HG02884 (cell line): ENCODE measurements around the gene COL4A1.

Source experiments
- ATAC-seq: cut with Tn5 transposase; IDR thresholded peaks from one replicate; pipeline ENCODE4 v1.9.1; 2021; ENCODE audit warnings: mild to moderate bottlenecking, moderate library complexity; ENCODE audit not compliant: unreplicated experiment

The COL4A1 gene

DNA sequence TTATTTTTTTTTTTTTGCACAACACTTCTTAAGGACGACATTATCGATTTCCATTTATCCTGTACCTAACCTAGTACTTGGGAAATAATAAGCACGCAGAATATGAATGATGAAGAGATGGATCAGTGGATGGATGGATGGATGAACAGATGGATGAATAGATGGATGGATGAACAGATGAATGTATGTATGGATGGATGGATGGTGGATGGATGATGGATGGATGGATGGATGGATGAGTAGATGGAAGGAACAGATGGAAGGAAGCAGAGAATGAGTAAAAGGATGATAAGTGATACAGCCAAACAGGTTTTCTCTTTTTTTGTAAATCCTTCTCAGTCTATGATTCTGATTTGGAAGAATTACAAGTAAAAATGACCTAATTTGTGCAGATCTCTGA, 166.9 kb downstream of the COL4A1 start:
- no peak for ATAC-seq

DNA sequence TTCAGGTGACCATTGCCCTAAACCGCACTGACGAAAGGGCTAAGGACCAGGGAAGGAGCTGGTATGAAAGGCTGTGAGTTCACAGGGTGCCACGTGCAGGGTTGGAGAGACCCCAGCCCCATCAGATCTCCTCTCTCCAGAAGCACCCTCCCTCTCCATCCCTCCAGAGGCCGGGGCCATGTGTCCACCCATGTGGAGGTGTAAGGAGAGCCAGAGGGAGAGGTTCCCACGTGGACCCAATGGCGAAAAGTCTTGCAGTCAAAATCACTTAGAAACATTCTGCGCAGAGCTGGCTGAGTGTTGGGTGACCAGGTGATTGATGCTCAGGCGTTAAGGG, 168.3 kb downstream of the COL4A1 start:
- no peak for ATAC-seq

DNA sequence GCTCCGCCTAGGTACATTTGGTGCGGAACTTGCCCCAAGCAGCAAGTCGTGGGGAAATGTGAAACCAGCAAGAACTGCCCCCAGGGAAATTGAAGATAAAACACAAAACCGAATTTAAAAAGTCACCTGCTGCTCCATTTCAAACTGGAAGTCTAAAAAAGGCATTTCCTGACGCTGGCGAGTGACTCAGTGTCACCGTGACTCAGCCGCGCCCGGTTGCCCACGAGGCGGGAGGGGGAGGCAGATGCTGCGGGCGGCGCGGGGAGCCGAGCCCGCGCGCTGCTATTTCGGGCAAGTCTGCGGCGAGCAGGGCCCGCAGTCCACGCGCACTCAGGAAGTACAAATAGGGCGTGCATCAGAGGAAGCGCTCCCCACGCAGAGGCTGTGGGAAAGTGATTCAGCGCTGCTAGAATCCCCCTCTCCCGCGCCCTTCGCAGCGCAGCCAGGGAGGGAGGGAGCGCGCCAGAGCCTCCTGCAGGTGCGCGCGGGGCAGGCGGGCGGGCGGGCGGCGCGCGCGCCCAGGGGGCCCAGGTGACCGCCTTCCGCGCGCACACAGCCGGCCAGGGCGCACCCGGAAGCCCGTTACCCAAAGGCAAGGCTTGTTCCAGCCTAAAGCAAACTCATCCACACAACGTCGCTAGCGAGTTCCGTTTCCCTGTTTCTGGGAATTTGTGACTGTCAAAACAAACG, 168.8 kb downstream of the COL4A1 start:
- ATAC-seq: peak; percentile 59

DNA sequence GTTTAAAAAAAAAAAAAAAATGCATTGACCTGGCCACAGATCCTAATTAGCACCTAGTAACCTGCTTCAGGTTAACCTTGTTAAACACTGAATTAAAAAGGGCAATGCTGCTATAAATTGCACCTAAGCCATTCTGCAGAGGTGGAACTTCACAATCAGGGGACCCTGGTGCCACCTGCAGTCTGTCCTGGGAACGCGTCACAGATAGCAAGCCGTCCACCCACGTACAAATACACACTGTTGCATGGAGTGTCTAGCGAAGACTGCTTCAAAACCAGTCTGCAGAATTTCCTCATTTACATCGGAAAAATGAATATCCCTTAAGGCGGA, 169.3 kb downstream of the COL4A1 start:
- ATAC-seq: peak; percentile 73

DNA sequence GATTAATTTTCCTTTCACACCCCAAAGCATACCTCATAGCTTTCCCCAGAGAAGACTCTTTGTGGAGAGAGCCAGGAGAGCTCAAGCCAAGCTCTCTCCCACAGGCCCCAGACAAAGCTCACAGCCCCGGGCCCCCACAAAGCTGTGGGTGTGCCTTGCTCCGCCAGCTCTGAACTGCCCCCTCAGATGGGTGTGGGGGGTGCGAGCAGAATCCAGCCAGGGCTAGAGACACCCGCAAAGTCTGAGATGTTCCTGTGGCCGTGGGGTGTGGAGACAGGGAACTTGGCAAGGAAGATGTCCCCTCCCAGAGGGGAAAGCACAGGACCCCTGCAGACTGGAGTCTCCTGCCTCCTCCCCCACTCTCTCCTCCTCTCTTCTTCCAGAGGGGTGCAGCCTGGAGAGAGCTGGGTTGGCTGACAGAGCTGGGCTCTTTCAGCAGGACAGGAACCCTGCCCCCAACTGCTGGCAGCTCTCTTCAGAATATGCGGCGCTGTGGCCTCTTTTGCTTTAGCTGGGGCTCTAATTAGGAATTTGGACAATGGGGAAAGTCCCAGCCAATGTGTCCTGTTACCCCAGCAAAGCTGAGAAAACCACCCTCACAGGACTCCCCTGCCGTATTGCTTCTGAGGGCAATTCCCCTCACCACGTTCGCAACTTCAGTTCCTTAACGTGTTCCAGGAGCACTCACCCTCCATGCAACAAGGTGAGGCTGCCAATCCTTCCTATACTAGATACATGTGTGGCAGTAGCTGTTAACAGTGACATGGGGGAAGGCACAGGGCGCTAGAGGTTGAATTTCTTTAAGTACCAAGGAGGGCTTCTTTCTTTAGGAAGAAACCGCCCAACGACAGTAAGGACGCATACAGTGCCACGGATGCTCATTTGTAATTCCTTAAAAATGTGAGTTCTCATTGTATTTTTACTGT, 170.0 kb downstream of the COL4A1 start:
- ATAC-seq: no peak

DNA sequence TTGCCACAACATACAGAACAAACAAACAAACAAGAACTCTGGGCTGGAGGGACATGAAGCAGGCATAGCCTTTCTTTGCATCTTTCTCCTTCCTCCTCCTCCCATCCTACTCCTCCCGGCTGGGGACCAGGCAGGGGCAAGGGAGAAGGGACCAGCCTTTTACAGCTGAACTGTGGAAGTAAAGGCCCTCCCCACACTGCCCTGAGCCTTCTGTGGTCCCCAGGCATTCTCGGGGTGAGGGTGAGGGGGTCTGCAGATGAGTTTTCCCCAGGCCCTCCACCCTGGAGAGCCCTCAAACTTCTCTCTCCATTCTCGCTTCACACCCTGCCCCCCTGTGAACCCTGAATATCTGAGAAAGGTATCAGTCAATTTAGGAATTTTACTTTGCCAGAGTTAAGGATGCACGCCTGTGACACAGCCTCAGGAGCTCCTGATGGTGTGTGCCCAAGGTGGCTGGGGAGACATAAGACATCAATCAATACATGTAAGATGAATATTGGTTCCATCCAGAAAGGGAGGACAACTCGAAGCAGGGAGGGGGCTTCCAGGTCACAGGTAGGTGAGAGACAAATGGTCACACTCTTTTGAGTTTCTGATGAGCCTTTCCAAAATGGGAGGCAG, 170.9 kb downstream of the COL4A1 start:
- no peak for ATAC-seq

DNA sequence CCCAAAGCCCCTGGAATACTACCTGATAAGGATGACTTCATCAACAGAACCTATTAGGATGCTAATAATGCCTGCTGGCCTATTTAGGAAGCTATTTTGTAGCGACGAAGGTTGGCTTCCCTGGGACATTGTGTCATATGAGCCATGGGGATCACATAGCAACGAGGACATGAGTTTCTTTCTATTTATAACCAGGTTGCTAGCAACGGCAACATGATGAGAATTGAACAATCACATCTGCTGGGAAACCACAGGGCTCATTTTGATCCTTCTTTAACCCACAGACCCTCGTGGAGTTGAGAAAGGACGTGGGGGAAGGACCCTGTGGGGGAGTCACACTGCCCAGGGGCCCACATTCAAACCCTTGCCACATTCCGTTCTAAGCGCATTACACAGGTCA, 172.2 kb downstream of the COL4A1 start:
- no peak for ATAC-seq

DNA sequence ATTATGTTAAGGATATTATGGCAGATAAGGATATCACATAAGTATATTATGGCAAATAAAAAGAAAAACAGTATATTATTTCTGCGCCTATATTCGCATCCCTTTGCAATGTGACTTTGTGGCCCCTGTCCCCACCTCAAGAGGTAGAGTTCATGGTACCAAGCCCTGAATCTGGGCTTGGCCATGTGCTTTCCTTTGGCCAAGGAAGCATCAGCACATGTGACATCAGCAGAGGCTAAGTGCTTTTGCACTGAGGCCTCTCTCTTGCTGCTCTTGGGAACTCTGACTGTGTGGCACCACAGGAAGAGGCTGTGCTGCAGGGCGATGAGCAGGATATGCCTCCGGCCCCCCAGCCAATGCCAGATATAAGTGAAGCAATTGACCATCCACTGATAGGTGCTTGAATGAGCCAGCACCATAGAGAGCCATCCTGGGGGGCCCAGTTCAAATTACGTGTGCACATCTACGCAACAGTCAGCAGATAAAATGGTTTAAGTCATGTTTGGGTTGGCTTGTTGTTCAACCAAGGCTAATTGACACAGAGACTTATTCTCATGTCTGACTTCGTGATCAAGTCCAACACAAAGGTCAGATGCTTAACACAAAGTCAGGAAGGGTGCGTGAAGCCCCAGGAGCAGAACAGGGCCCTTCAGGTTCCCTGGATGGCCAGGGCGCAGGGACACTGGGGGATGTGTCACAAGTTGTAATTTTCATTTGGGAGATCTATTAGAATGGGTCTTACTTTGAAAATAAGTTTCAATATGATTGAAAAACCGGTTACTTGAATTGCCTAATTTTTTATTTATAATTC, 173.3 kb downstream of the COL4A1 start:
- ATAC-seq: no peak

DNA sequence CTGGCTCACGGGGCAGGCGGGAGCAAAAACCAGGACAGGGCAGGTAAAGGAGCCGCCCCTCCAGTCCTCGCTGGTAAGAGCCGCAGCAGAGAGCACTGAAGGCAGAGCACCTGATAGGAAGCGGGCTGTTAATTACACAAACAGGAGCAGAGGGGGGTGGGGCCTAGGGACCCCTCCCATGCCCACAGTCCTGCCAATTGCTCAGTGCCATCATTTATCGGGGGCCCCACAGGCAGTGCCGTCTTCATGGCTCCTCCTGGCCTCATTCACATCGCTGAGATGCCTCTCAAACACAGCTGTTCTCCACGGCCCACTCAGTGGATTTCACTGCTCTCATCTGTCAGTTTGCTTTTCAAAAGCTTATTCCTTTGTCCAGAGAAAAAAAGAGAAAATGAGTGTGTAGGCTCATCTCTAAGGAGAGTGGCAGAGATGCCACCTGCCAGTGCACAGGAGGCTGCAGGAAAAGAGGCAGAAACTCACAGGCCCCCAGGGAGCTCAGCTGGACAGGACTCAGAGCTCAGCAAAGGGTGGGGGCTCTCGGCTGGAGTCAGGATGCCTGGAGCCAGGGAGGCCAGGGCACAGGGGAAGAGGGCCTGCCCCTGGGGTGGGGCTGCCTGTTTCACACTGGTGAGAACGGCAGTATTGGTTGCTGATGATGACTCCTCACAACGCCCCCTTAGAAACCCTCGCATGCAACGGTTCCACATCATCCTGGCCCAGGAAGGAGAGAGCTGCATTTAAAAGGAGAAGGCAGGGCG, 174.6 kb downstream of the COL4A1 start:
- ATAC-seq: no peak

DNA sequence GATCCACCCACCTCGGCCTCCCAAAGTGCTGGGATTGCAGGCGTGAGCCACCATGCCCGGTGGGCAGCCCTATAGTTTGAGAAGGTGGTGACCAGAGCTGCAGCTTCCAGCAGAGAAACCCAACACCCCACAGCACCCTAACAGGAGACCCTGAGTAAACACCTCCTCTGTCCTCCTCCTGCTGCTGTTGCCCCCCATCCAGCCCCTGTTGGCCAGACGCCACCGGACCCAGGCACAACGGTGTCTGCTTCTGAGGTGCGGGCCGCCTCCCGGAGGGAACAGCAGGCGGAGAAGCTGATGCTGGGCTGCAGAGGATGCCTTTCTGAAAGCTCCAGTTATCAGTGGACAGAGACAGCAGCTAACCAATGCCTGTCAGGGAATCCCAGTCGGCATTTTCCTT, 175.5 kb downstream of the COL4A1 start:
- ATAC-seq: no peak

DNA sequence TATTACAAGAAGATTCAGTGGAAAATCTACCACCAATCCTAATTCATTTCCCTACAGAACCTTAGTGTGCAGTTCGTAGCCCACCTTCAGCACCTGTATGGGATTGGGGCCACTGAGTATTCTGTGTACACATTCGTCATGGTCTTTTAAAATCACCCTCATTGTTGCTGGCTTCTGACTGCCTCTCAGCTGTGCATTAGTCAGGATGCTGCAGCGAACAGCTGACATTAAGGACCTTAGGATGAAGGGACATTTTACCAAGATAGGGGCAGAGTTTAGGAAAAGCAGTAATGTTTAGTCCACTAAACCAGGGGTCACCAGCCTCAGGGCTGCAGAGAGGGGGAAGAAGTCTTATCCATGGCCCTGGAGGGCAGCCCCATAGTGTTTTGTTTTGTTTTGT, 176.5 kb downstream of the COL4A1 start:
- ATAC-seq: no peak

DNA sequence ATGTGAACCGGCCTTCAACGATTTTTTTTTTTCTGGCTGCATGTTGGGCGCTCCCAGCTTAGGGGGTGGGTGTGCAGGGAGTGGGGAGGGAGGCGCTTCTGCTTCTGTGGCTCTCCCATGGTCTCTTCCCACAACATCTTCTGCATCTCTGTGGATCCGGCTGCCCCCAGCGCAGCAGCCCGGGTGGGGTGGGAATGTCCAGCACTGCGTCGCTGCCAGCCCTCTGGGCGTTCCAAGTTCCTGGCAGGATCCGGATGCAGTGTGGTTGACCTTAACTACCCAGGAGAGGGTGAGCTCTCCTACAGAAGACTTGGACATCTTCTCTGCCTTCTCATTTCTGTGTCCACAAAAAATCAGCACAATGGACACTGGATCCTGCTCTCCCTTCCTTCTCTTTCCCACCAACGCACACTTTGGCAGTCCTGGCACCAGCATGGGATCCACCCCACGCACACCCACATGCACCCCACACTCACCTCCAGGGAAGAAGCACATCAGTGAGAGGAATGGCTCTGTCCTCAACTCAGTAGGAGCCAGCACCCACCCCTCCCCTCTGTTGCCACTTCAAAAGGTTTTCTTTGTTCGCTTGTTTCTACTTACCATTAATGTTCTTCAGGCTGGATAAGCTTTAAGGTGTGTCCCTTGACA, 177.3 kb downstream of the COL4A1 start:
- ATAC-seq: no peak

DNA sequence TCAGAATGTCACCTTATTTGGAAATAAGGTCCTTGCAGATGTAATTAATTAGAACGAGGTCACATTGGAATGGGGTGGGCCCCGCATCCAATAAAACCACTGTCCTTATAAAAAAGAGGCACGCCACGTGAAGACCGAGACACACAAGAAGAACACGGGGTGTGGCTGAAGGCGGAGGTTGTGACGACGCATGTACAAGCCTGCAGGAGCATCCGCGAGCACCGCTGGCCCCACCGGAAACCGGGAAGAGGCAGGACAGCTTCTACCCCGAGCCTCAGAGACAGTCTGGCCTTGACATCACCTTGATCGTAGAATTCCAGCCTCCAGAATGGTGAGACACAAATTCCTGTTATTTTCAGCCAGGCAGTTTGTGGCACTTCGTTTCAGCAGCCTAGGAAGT, 177.9 kb downstream of the COL4A1 start:
- no peak for ATAC-seq

DNA sequence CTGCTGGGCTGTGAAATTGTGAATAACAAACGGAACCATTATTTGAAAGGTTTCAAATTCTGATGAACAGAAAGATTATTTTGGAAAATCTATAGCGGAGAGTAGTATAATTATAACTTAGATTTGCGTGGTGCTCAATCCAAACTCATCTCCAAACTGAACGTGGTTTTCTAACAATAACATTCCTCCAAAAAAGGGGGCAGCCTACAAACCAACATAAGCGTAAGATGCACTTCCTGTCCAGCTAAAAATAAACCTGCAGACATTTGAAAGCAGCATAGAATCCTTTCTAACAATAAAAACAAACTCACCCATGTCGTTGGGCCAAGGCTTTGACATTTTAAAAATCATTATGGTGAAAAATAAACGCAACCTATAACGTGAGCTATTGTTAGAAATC, 178.4 kb downstream of the COL4A1 start:
- no peak for ATAC-seq

DNA sequence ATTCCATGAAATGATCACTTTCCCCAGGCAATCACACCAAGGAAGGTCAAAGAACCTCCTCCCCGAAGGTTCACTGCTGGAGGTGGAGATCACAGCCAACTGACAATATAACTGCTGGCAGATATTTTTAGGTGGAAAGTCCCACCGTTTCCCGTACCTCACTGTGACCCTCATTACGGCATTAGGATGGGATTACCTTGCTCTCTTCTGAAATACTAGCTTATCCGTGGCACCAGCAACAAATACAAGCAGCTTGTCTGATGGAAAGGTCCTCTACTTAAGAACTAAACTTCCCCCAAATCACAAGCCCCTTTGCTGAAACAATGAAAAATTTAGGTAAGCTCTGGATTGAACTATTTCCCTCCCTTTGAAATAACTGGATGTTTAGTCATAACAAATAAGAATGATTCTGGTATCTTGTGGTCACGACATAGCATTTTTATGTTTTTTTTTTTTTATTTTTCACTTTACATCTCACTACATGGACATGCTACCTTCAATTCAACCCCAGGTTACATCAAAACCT, 178.9 kb downstream of the COL4A1 start:
- ATAC-seq: no peak

DNA sequence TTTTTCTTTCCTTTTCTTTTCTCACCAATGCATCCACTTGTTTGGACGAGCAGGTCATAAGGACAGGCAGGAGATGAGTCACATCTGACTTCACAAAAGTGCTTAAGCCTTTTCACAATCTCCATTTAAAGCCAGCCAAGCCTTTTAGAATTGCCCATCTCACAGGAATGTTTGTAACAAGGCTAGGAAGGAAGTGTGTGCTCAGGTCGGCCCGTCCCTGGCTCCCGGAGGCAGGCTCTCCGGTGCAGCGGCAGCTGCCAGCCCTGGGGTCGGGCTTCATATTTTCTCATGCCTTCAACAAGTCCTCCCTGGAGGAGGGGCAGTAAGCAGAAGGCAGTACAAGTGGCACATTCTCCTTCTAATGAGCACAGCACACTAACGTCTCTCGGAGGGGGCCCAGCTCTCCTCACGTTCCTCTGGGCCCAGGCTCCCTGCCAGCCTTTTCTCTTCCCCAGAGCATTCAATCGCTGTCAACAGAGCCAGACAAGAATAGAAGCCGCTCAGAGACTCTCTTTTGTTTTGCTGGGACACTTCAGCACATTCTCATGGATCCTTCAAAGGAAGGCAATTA, 180.5 kb downstream of the COL4A1 start:
- no peak for ATAC-seq

DNA sequence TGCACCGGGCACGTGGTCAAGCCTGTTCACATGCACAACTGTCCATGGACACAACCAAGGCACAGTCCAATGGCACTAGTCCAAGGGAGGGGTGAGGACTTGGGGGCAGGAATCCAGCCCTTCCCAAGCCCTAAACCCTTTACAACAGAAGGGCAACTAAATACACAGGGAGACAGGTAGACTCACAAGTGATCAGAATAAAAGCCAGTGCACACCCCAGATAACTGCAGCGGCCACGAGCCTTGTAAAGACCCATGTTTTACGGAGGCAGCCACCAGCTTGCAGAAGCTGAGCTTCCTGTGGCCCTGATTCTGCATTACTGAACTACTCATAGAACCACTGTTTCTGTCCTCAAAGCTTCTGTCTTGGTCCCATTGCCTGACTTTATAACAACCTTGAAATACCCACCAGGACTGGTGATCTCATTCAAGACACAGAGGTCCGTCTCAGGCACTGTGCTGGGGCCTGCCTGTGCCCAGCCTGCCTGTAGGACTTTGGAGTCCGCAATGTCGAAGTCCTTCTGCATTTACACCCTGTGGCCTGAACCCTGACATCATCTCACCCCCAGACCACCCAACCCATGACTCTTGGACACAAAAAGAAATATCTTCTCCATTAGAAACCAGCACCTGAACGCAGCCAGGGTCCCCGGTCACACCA, 181.2 kb downstream of the COL4A1 start:
- ATAC-seq: no peak

DNA sequence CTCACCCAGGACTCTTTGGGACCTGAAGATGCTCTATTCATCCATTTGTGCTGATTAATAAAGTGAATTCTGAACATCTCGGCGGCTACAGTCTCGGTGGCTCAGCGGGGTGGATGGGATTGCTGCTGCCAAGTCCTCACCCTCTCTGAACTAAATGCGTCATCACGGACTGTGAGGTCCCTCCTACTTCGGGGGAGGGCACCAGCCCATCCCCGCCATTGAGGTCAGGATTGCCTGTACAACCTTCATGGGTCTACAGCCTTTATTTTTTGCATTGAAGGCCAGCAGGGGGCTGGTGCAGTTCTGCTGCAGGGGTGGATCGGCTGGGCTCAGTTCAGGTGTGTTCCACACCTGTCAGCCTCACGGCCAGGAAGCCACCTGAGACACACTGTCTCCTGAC, 181.8 kb downstream of the COL4A1 start:
- no peak for ATAC-seq
